Fibroblast of lung (primary cell): ENCODE measurements around the gene THOC5. TPM values are rescaled to one million over a fixed set of nuclear protein-coding genes. Genes with fewer than 3 reads are reported as not detected.
"Not testable (repeated sequence)": the region's sequence is repeated elsewhere in the genome, so short reads cannot be mapped to it uniquely, and the experiment has no call there.

Experiments used
- DNase-seq, 2 donors: peaks; one replicate each; pipeline versions ENCODE4 v3.0.0 to v3.0.0-alpha.2; 2010; ENCODE audit warnings: low read depth in 2 of 2
- H2AFZ ChIP-seq: 2 replicates; pipeline ENCODE4 v1.5.1; 2012; ENCODE audit warnings: low read length, control low read depth, inconsistent platforms
- H3K27ac ChIP-seq: 2 replicates; pipeline ENCODE4 v1.5.1; 2011; ENCODE audit warnings: low read length, control low read depth; ENCODE audit not compliant: insufficient read depth
- H3K27me3 ChIP-seq: 2 replicates; pipeline ENCODE4 v1.5.1; 2011; ENCODE audit warnings: mild to moderate bottlenecking, low read length; ENCODE audit not compliant: control insufficient read depth, insufficient read depth
- H3K36me3 ChIP-seq: 2 replicates; pipeline ENCODE4 v1.5.1; 2011; ENCODE audit warnings: low read length; ENCODE audit not compliant: control insufficient read depth, insufficient read depth
- H3K4me1 ChIP-seq: 2 replicates; pipeline ENCODE4 v1.5.1; 2011; ENCODE audit warnings: low read length; ENCODE audit not compliant: control insufficient read depth, insufficient read depth; ENCODE audit errors: extremely low read depth
- H3K4me2 ChIP-seq: 2 replicates; pipeline ENCODE4 v1.5.1; 2011; ENCODE audit warnings: low read length, control low read depth; ENCODE audit not compliant: insufficient read depth; ENCODE audit errors: extremely low read depth
- H3K4me3 ChIP-seq, 4 experiments: fragments of 200-600 bp in 1 of 4; sonication (generic) in 1 of 4; replicated peaks in 1 of 4; 2 replicates each; pipeline ENCODE4 v1.5.1; 2011 to 2016; ENCODE audit warnings: low read length in 4 of 4, low read depth in 3 of 4, mild to moderate bottlenecking in 3 of 4, control low read depth in 2 of 4, inconsistent platforms in 1 of 4, mixed read lengths in 1 of 4; ENCODE audit not compliant: insufficient read depth in 1 of 4; ENCODE audit errors: control extremely low read depth in 1 of 4
- H3K79me2 ChIP-seq: 2 replicates; pipeline ENCODE4 v1.5.1; 2012; ENCODE audit warnings: mild to moderate bottlenecking, low read length, inconsistent platforms; ENCODE audit not compliant: control insufficient read depth, insufficient read depth
- H3K9ac ChIP-seq: 2 replicates; pipeline ENCODE4 v1.5.1; 2011; ENCODE audit warnings: mild to moderate bottlenecking, low read length, control low read depth; ENCODE audit not compliant: insufficient read depth
- H3K9me3 ChIP-seq: 2 replicates; pipeline ENCODE4 v1.5.1; 2012; ENCODE audit warnings: low read depth, low read length; ENCODE audit not compliant: control insufficient read depth, insufficient read depth
- H4K20me1 ChIP-seq: 2 replicates; pipeline ENCODE4 v1.5.1; 2011; ENCODE audit warnings: low read length; ENCODE audit not compliant: control insufficient read depth, insufficient read depth; ENCODE audit errors: extremely low read depth
- CTCF ChIP-seq, 2 donors: IDR thresholded peaks in 1 of 2; conservative IDR thresholded peaks in 1 of 2; 1 replicate in 1 of 2; 2 replicates in 1 of 2; pipeline ENCODE4 v1.5.1; 2011 to 2012; ENCODE audit warnings: low read length in 2 of 2, control low read depth in 1 of 2, inconsistent platforms in 1 of 2, low read depth in 1 of 2, mild to moderate bottlenecking in 1 of 2
- EZH2 ChIP-seq: IDR thresholded peaks from 2 replicates; pipeline ENCODE4 v1.5.1; 2012; ENCODE audit warnings: low read length, control low read depth, mild to moderate bottlenecking; ENCODE audit errors: missing control alignments
- polyA plus RNA-seq, 2 donors: library from polyadenylated mRNA; depleted of rRNA in 1 of 2; stranded (reverse) in 1 of 2; unstranded in 1 of 2; fragments of >200 nt; gene quantifications; 2 replicates each; pipeline ENCODE4 v1.2.1, GENCODE V29; 2011 to 2012; ENCODE audit warnings: missing spikeins in 1 of 2
- total RNA-seq: library from RNA; depleted of rRNA; stranded (reverse); fragments of >200 nt; gene quantifications from 2 replicates; pipeline ENCODE4 v1.2.1, GENCODE V29; 2014

The THOC5 gene
- total and polyA plus RNA-seq, 2 donors (not counting 1 experiment from before 2014, with no cell fraction given): 52.8 to 60.7 TPM

DNA sequence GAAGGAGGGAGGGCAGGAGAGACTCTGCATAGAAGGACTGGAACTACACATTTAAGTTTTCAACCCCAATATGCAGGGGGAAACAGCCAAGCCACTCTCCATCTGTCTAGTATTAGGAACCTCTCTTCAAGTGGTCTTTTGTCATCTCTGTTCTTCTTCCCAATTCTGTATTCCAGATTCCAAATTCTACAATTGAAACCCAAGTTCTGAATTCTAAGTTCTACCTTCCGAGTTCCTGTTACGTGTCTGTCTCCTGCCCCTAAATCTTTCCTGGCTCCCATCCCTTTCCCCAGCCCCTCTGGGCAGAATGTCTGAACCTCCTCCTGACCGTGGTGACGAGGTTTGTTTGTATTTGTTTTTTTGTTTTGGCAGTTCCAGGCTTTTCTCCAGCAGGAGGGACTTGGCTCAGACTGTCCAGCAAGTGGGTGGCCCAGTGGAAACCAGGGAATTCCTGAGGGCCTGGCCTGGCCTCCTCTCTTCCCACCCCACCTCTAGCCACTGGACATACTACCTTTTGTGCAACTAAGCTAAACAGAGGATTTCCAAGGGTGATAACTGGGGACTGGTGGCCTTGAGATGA, 1.6 kb upstream of the THOC5 start:
- H3K79me2 ChIP-seq: peaks cover 11% of the 10 kb centered on the region
- peaks cover 5% of the 10 kb centered on the region for H3K36me3 ChIP-seq
- H3K4me3 ChIP-seq: no peak overlapping the region
- H3K27ac ChIP-seq: no peak overlapping the region
- no peak overlapping the region for H3K4me2 ChIP-seq
- peak in 1 of 2 donors; percentile 24 for DNase-seq
- no peaks in the 10 kb centered on the region for H4K20me1 ChIP-seq
- no peak overlapping the region for H2AFZ ChIP-seq
- H3K9ac ChIP-seq: no peak overlapping the region
- H3K4me1 ChIP-seq: peaks cover 3% of the 10 kb centered on the region
- H3K27me3 ChIP-seq: no peaks in the 10 kb centered on the region
- no peaks in the 10 kb centered on the region for H3K9me3 ChIP-seq
- TF ChIP-seq EZH2 (no peak), CTCF (conservative IDR thresholded peaks at IDR 0.05 in 1 of 2, IDR thresholded peaks at IDR 0.05 in 1 of 2; ENCODE audit: low read depth in 1 of 2, low read length in 2 of 2) (no peak)

DNA sequence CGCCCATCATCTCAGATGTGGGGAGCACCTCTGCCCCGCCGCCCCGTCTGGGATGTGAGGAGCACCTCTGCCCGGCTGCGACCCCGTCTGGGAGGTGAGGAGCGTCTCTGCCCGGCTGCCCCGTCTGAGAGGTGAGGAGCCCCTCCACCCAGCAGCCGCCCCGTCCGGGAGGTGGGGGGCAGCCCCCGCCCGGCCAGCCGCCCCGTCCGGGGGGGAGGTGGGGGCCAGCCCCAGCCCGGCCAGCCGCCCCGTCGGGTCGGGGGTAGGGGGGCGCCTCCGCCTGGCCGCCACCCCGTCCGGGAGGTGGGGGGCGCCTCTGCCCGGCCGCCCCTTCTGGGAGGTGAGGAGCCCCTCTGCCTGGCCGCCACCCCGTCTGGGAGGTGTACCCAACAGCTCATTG, 1.2 kb downstream of the THOC5 start:
- not testable (repeated sequence) for H3K4me1 ChIP-seq, DNase-seq, H3K27ac ChIP-seq, H2AFZ ChIP-seq, H3K36me3 ChIP-seq, H4K20me1 ChIP-seq, H3K4me2 ChIP-seq, H3K9ac ChIP-seq, H3K27me3 ChIP-seq, H3K9me3 ChIP-seq
- Histone ChIP-seq H3K79me2 (peaks cover 13% of the 10 kb centered on the region), H3K4me3 (peak overlapping the region in 2 of 4 experiments; percentile 76 to 79)

DNA sequence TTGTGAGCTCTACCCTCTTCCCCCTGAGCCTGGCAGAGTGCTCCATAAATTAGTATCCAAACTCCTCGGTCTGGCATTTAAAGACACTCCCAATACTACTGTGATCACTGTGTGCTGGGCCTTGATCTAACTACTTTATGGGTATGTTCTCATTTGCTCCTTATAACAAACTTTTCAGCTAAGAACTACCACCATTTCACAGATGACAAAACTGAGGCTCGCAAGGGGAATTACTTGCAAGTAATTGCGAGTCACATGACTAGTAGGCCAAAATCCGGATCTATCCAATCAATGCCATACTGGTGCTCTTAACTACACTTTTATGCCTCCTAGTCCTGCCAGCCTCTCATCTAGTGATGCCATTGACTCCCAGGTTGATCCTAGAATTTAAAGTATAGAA, 3.6 kb downstream of the THOC5 start:
- Histone ChIP-seq H3K4me1 (peaks cover 3% of the 10 kb centered on the region), H3K4me3 (no peak overlapping the region), H2AFZ (no peak overlapping the region), H4K20me1 (no peaks in the 10 kb centered on the region), H3K27me3 (no peaks in the 10 kb centered on the region), H3K36me3 (peaks cover 7% of the 10 kb centered on the region), H3K27ac (no peak overlapping the region), H3K79me2 (peaks cover 13% of the 10 kb centered on the region), H3K9me3 (no peaks in the 10 kb centered on the region), H3K4me2 (no peak overlapping the region), H3K9ac (no peak overlapping the region)
- TF ChIP-seq CTCF (conservative IDR thresholded peaks at IDR 0.05 in 1 of 2, IDR thresholded peaks at IDR 0.05 in 1 of 2; ENCODE audit: low read depth in 1 of 2, low read length in 2 of 2) (no peak), EZH2 (no peak)
- no peak for DNase-seq

DNA sequence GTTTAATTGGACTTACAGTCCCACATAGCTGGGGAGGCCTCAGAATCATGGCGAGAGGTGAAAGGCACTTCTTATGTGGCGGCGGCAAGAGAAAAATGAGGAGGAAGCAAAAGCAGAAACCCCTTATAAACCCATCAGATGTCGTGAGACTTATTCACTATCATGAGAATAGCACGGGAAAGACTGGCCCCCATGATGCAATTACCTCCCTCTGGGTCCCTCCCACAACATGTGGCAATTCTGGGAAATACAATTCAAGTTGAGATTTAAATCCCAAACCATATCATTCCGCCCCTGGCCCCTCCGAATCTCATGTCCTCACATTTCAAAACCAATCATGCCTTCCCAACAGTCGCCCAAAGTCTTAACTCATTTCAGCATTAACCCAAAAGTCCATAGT, 8.5 kb downstream of the THOC5 start:
- not testable (repeated sequence) for H3K9me3 ChIP-seq, H3K9ac ChIP-seq, H3K36me3 ChIP-seq, H3K27ac ChIP-seq, H3K4me2 ChIP-seq, H3K27me3 ChIP-seq, H3K4me3 ChIP-seq, DNase-seq, H3K4me1 ChIP-seq, H3K79me2 ChIP-seq, H4K20me1 ChIP-seq, H2AFZ ChIP-seq
